CD4-positive, CD25-positive, alpha-beta regulatory T cell (primary cell): ENCODE data around the gene RBM33. TPM values are rescaled to one million over a fixed set of nuclear protein-coding genes. Genes with fewer than 3 reads are reported as not detected.

Source experiments
- polyA plus RNA-seq, 4 donors: library from polyadenylated mRNA; unstranded; fragments of 300-500 nt; fragmentation: Illumina TruSeq; gene quantifications; one replicate each; pipeline ENCODE4 v1.2.3, GENCODE V29; 2021
- total RNA-seq: library from RNA; stranded (reverse); gene quantifications from one replicate; pipeline ENCODE4 v1.2.3, GENCODE V29; 2022

RBM33 gene
- total and polyA plus RNA-seq, 5 donors from 2014 or later: 33.5 to 196 (median 36.8) TPM

Other genes with a start within 250 kb of the RBM33 start
- not detected for gene EN2, start 186.5 kb upstream of the RBM33 start, total RNA-seq
- not detected for gene EN2, start 186.5 kb upstream of the RBM33 start, polyA plus RNA-seq
- not detected for gene CNPY1, start 98.1 kb upstream of the RBM33 start, total RNA-seq
- gene CNPY1, start 98.1 kb upstream of the RBM33 start, polyA plus RNA-seq: not detected
- gene SHH, start 167.8 kb downstream of the RBM33 start, total RNA-seq: not detected
- under 1 TPM in 2 of 4 donors, not detected in 2; 0.06 to 0.32 TPM for gene SHH, start 167.8 kb downstream of the RBM33 start, polyA plus RNA-seq